CD14-positive monocyte (primary cell): Measurements from ENCODE around the gene DLGAP3. TPM values are rescaled to one million over a fixed set of nuclear protein-coding genes. Genes with fewer than 3 reads are reported as not detected.

ENCODE experiments used
- DNase-seq, 3 donors: peaks; one replicate each; pipeline ENCODE4 v3.0.0-alpha.2; 2011 to 2022
- H2AFZ ChIP-seq: 2 replicates; pipeline ENCODE4 v1.6.0; 2012; ENCODE audit warnings: mild to moderate bottlenecking, low read depth, low read length, inconsistent platforms; ENCODE audit not compliant: insufficient read depth, poor library complexity, severe bottlenecking
- H3K27ac ChIP-seq, 2 donors: 1 replicate in 1 of 2; 2 replicates in 1 of 2; pipeline ENCODE4 v1.5.1; 2012 to 2013; ENCODE audit warnings: low read length in 2 of 2, control low read depth in 1 of 2, inconsistent platforms in 1 of 2, low read depth in 1 of 2, mild to moderate bottlenecking in 1 of 2
- H3K27me3 ChIP-seq, 2 donors: one replicate each; pipeline versions ENCODE4 v1.6.0 to v1.6.1; 2011 to 2013; ENCODE audit warnings: low read length in 2 of 2; ENCODE audit not compliant: control insufficient read depth in 2 of 2, insufficient read depth in 2 of 2
- H3K36me3 ChIP-seq, 2 donors: replicated peaks in 1 of 2; 1 replicate in 1 of 2; 2 replicates in 1 of 2; pipeline versions ENCODE4 v1.5.1 to v1.6.1; 2012 to 2013; ENCODE audit warnings: low read length in 2 of 2, control low read depth in 1 of 2, inconsistent platforms in 1 of 2, mild to moderate bottlenecking in 1 of 2; ENCODE audit not compliant: insufficient read depth in 2 of 2, control insufficient read depth in 1 of 2
- H3K4me1 ChIP-seq, 2 donors: 1 replicate in 1 of 2; 2 replicates in 1 of 2; pipeline versions ENCODE4 v1.5.1 to v1.6.1; 2012 to 2013; ENCODE audit warnings: low read length in 2 of 2, control low read depth in 1 of 2, inconsistent platforms in 1 of 2, mild to moderate bottlenecking in 1 of 2, moderate library complexity in 1 of 2; ENCODE audit not compliant: insufficient read depth in 2 of 2, control insufficient read depth in 1 of 2
- H3K4me2 ChIP-seq: replicated peaks from 2 replicates; pipeline ENCODE3; 2012; ENCODE audit warnings: low read length, moderate library complexity, mild to moderate bottlenecking; ENCODE audit not compliant: poor library complexity, severe bottlenecking; ENCODE audit errors: extremely low read depth
- H3K4me3 ChIP-seq, 3 experiments: fragments of 200-600 bp in 1 of 3; sonication (generic) in 1 of 3; replicated peaks in 1 of 3; 1 replicate in 2 of 3; 2 replicates in 1 of 3; pipeline ENCODE4 v1.5.1; 2011 to 2013; ENCODE audit warnings: low read length in 3 of 3, mild to moderate bottlenecking in 3 of 3, control low read depth in 2 of 3, low read depth in 2 of 3, inconsistent platforms in 1 of 3, moderate library complexity in 1 of 3
- H3K79me2 ChIP-seq: 2 replicates; pipeline ENCODE4 v1.6.0; 2012; ENCODE audit warnings: mild to moderate bottlenecking, control low read depth, inconsistent platforms, low read length, moderate library complexity; ENCODE audit not compliant: insufficient read depth
- H3K9ac ChIP-seq: 2 replicates; pipeline ENCODE4 v1.6.0; 2017; ENCODE audit warnings: low read length, mild to moderate bottlenecking; ENCODE audit not compliant: insufficient read depth, poor library complexity, severe bottlenecking
- H3K9me3 ChIP-seq, 2 donors: replicated peaks in 1 of 2; 1 replicate in 1 of 2; 2 replicates in 1 of 2; pipeline versions ENCODE4 v1.5.1 to v1.6.1; 2012 to 2013; ENCODE audit warnings: low read length in 2 of 2, control low read depth in 1 of 2; ENCODE audit not compliant: control insufficient read depth in 1 of 2, insufficient read depth in 1 of 2
- H4K20me1 ChIP-seq: 2 replicates; pipeline ENCODE4 v1.6.0; 2012; ENCODE audit warnings: mild to moderate bottlenecking, low read length, control low read depth, moderate library complexity; ENCODE audit not compliant: insufficient read depth
- H3K27ac Mint-ChIP-seq, 7 donors: one replicate each; pipeline ENCODE4 v1.8.0; 2020; ENCODE audit warnings: mild to moderate bottlenecking in 7 of 7, mixed read lengths in 7 of 7, moderate library complexity in 6 of 7, inconsistent platforms in 2 of 7
- H3K27me3 Mint-ChIP-seq, 3 donors: one replicate each; pipeline ENCODE4 v1.8.0; 2021 to 2022; ENCODE audit warnings: low read depth in 3 of 3, mild to moderate bottlenecking in 3 of 3, mixed read lengths in 3 of 3, moderate library complexity in 3 of 3, inconsistent platforms in 1 of 3
- H3K36me3 Mint-ChIP-seq, 2 donors: one replicate each; pipeline ENCODE4 v1.8.0; 2020; ENCODE audit warnings: mixed read lengths in 2 of 2, inconsistent platforms in 1 of 2, mild to moderate bottlenecking in 1 of 2
- H3K4me1 Mint-ChIP-seq: one replicate; pipeline ENCODE4 v1.8.0; 2020; ENCODE audit warnings: mild to moderate bottlenecking, mixed read lengths
- H3K4me3 Mint-ChIP-seq, 2 donors: one replicate each; pipeline ENCODE4 v1.8.0; 2020; ENCODE audit warnings: mild to moderate bottlenecking in 2 of 2, mixed read lengths in 2 of 2, moderate library complexity in 1 of 2
- H3K9me3 Mint-ChIP-seq, 7 donors: one replicate each; pipeline ENCODE4 v1.8.0; 2020 to 2022; ENCODE audit warnings: mixed read lengths in 7 of 7, mild to moderate bottlenecking in 6 of 7, moderate library complexity in 6 of 7, inconsistent platforms in 2 of 7
- CTCF ChIP-seq: fragments of 200-600 bp; IDR thresholded peaks from one replicate; pipeline ENCODE4 v1.8.0; 2022; ENCODE audit warnings: antibody characterized with exemption, mild to moderate bottlenecking
- WGBS: methylation state at CpG from one replicate; pipeline ENCODE4 v1.1.5; 2013; ENCODE audit warnings: missing lambda C conversion rate; ENCODE audit not compliant: insufficient coverage; 5-methylcytosine and 5-hydroxymethylcytosine counted together
- intact Hi-C, 2 donors: fragments of 100-400 bp; cut with micrococcal nuclease; formaldehyde crosslinking; loops; one replicate each; pipeline versions ENCODE4 v1.15.0 to v1.15.1; 2023
- polyA plus RNA-seq, 3 donors: library from polyadenylated mRNA; depleted of rRNA in 1 of 3; unstranded in 2 of 3; stranded (reverse) in 1 of 3; fragments of 300-500 nt in 2 of 3; fragments of >200 nt in 1 of 3; fragmentation: Illumina TruSeq in 2 of 3; gene quantifications; 1 replicate in 2 of 3; 2 replicates in 1 of 3; pipeline ENCODE4 v1.2.3, GENCODE V29; 2012 to 2021

Gene DLGAP3
- polyA plus RNA-seq, 3 donors = 0.10 to 0.56 (median 0.16) TPM

GRCh38 chr1:34865573-34865972 lies 63.9 kb downstream of the DLGAP3 start:
- H3K27ac ChIP-seq = peak overlapping the region in 1 of 2 donors; percentile 75
- intact Hi-C loops = loop anchor here in 1 of 2 donors (10.0 kb wide), 1 partner anchor 329 kb away; the partner anchor contains the start of gene SFPQ
- Mint-ChIP-seq H3K36me3 (no peaks in the 10 kb centered on the region), H3K9me3 (no peaks in the 10 kb centered on the region), H3K27ac (no peak overlapping the region), H3K4me3 (peak overlapping the region; percentile 61 to 70), H3K27me3 (peaks cover 8 to 18% (median 16%) of the 10 kb centered on the region in 3 donors), H3K4me1 (peaks cover 21% of the 10 kb centered on the region)
- peaks cover 29 to 32% of the 10 kb centered on the region in 2 donors for H3K4me1 ChIP-seq
- peaks cover 0 to 5% of the 10 kb centered on the region in 2 donors for H3K27me3 ChIP-seq
- DNase-seq = no peak
- H2AFZ ChIP-seq = peak overlapping the region; percentile 97
- peak overlapping the region; percentile 77 for H3K9ac ChIP-seq
- WGBS = 13% methylated on average over 22 of the region's 25 CpGs
- peak overlapping the region; percentile 72 to 86 (median 85) for H3K4me3 ChIP-seq
- peak overlapping the region; percentile 93 for H3K4me2 ChIP-seq
- H3K9me3 ChIP-seq = no peaks in the 10 kb centered on the region
- no peaks in the 10 kb centered on the region for H3K36me3 ChIP-seq
- no peaks in the 10 kb centered on the region for H3K79me2 ChIP-seq
- no peak for TF ChIP-seq CTCF
- H4K20me1 ChIP-seq = no peaks in the 10 kb centered on the region

GRCh38 chr1:34864759-34865158 lies 64.7 kb downstream of the DLGAP3 start:
- no peak for DNase-seq
- Mint-ChIP-seq H3K36me3 (no peaks in the 10 kb centered on the region), H3K27me3 (peaks cover 8 to 18% (median 13%) of the 10 kb centered on the region in 3 donors), H3K9me3 (no peaks in the 10 kb centered on the region), H3K4me1 (peaks cover 28% of the 10 kb centered on the region), H3K27ac (peak overlapping the region in 1 of 7 donors; percentile 32), H3K4me3 (peak overlapping the region; percentile 57 to 69)
- Histone ChIP-seq H4K20me1 (no peaks in the 10 kb centered on the region), H3K27ac (no peak overlapping the region), H3K9ac (no peak overlapping the region), H3K4me1 (peaks cover 32 to 37% of the 10 kb centered on the region in 2 donors), H3K27me3 (peaks cover 0 to 5% of the 10 kb centered on the region in 2 donors), H3K79me2 (no peaks in the 10 kb centered on the region), H3K4me3 (no peak overlapping the region), H3K36me3 (no peaks in the 10 kb centered on the region), H2AFZ (no peak overlapping the region), H3K9me3 (no peaks in the 10 kb centered on the region), H3K4me2 (no peak overlapping the region)
- WGBS = 89% methylated on average over 7 of the region's 8 CpGs
- TF ChIP-seq CTCF = no peak
- intact Hi-C loops = loop anchor here in 1 of 2 donors (10.0 kb wide), 1 partner anchor 330 kb away; the partner anchor contains the start of gene SFPQ
